HepG2 (cell line): Measurements from ENCODE around the gene DOC2A. TPM values are rescaled to one million over a fixed set of nuclear protein-coding genes. Genes with fewer than 3 reads are reported as not detected.

ENCODE experiments used
- AHDC1 ChIP-seq: sonication (generic); formaldehyde crosslinking; IDR thresholded peaks from 2 replicates; pipeline ENCODE4 v1.5.1; 2020; ENCODE audit warnings: mild to moderate bottlenecking, missing genetic modification reagents, borderline replicate concordance
- EZH2 ChIP-seq: conservative IDR thresholded peaks from 2 replicates; pipeline ENCODE4 v1.6.1; 2012; ENCODE audit warnings: mild to moderate bottlenecking, low read depth, low read length, moderate library complexity
- KMT2B ChIP-seq: IDR thresholded peaks from 2 replicates; pipeline ENCODE4 v1.6.1; 2016; ENCODE audit warnings: missing genetic modification reagents, missing compliant biosample characterization
- MXI1 ChIP-seq: IDR thresholded peaks from 3 replicates; pipeline ENCODE4 v1.6.1; 2012; ENCODE audit warnings: low read depth, low read length, inconsistent platforms, borderline replicate concordance
- NAIF1 ChIP-seq: sonication (generic); formaldehyde crosslinking; IDR thresholded peaks from 2 replicates; pipeline ENCODE4 v1.5.0; 2020; ENCODE audit warnings: mild to moderate bottlenecking, missing genetic modification reagents, borderline replicate concordance
- NFE2 ChIP-seq: sonication (generic); formaldehyde crosslinking; IDR thresholded peaks from 2 replicates; pipeline ENCODE4 v1.4.0; 2020; ENCODE audit warnings: missing genetic modification reagents
- RAD51 ChIP-seq: fragments of 450-650 bp; IDR thresholded peaks from 2 replicates; pipeline ENCODE4 v1.6.1; 2016; ENCODE audit warnings: borderline replicate concordance
- SPEN ChIP-seq: sonication (generic); formaldehyde crosslinking; IDR thresholded peaks from 2 replicates; pipeline ENCODE4 v1.5.1; 2020; ENCODE audit warnings: low read depth, mild to moderate bottlenecking, missing genetic modification reagents
- SRF ChIP-seq: IDR thresholded peaks from 2 replicates; pipeline ENCODE4 v1.6.1; 2011; ENCODE audit warnings: mild to moderate bottlenecking, low read depth, low read length, moderate library complexity
- TFAP4 ChIP-seq: sonication (generic); IDR thresholded peaks from 2 replicates; pipeline ENCODE4 v1.6.1; 2016; ENCODE audit warnings: low read depth, borderline replicate concordance
- TGIF2 ChIP-seq: IDR thresholded peaks from 2 replicates; pipeline ENCODE4 v1.6.1; 2016; ENCODE audit warnings: control low read depth, missing compliant biosample characterization
- ZBTB10 ChIP-seq: sonication (generic); formaldehyde crosslinking; IDR thresholded peaks from 2 replicates; pipeline ENCODE4 v1.4.0; 2020; ENCODE audit warnings: missing genetic modification reagents, borderline replicate concordance
- ZNF281 ChIP-seq: sonication (generic); formaldehyde crosslinking; IDR thresholded peaks from 2 replicates; pipeline ENCODE4 v1.4.0; 2020; ENCODE audit warnings: missing genetic modification reagents, borderline replicate concordance
- ZNF30 ChIP-seq: sonication (generic); formaldehyde crosslinking; IDR thresholded peaks from 2 replicates; pipeline ENCODE4 v1.5.0; 2020; ENCODE audit warnings: mild to moderate bottlenecking, missing genetic modification reagents
- ZNF543 ChIP-seq: sonication (generic); formaldehyde crosslinking; IDR thresholded peaks from 2 replicates; pipeline ENCODE4 v1.4.0; 2020; ENCODE audit warnings: mild to moderate bottlenecking, missing genetic modification reagents
- ZNF660 ChIP-seq: sonication (generic); formaldehyde crosslinking; IDR thresholded peaks from 2 replicates; pipeline ENCODE4 v1.5.1; 2020; ENCODE audit warnings: mild to moderate bottlenecking, low read depth, missing genetic modification reagents, borderline replicate concordance
- polyA plus RNA-seq, 8 experiments: library from polyadenylated mRNA; depleted of rRNA in 3 of 8; stranded (reverse) in 7 of 8; unstranded in 1 of 8; fragments of >200 nt; fragmentation: Illumina TruSeq in 4 of 8; extraction: Trizol in 4 of 8; gene quantifications; 2 replicates each; pipeline versions ENCODE4 v1.2.1 to v1.2.3, GENCODE V29; 2011 to 2016; ENCODE audit warnings: low read depth in 4 of 8, missing spikeins in 1 of 8, mixed read lengths in 1 of 8; ENCODE audit not compliant: insufficient read depth in 1 of 8
- total RNA-seq, 5 experiments: library from RNA; depleted of rRNA; stranded (reverse); fragments of >200 nt; fragmentation: Illumina TruSeq; extraction: Trizol; gene quantifications; 2 replicates each; pipeline ENCODE4 v1.2.3, GENCODE V29; 2016; ENCODE audit warnings: low read depth in 1 of 5

DOC2A gene
- total and polyA plus RNA-seq, 2 of the 13 experiments (the other 11 are each of a cell fraction or from before 2014, with no cell fraction given), result 0.15 to 0.55 TPM

- TF ChIP-seq NFE2 (CRISPR knock-in tag) (no peak), SRF (no peak), ZBTB10 (0 out of 2 replicates have a peak, but pooled peaks have one; percentile 81), KMT2B (CRISPR knock-in tag) (peak; percentile 43), NAIF1 (CRISPR knock-in tag) (no peak), SPEN (peak; percentile 96), ZNF543 (CRISPR knock-in tag) (peak; percentile 71; the same call in 1 of the 2 replicates), TFAP4 (no peak), MXI1 (peak; percentile 96), AHDC1 (CRISPR knock-in tag) (no peak), ZNF30 (no peak), ZNF660 (CRISPR knock-in tag) (no peak), EZH2 (no peak), ZNF281 (CRISPR knock-in tag) (no peak), TGIF2 (peak; percentile 79), RAD51 (no peak)
Observed at GRCh38 chr16:29973384-29974246, 37.2 kb downstream of the DOC2A start, which contains the start of gene TAOK2 (continued).
